ENCODE data around the gene MTHFD2L.

Gene MTHFD2L

DNA sequence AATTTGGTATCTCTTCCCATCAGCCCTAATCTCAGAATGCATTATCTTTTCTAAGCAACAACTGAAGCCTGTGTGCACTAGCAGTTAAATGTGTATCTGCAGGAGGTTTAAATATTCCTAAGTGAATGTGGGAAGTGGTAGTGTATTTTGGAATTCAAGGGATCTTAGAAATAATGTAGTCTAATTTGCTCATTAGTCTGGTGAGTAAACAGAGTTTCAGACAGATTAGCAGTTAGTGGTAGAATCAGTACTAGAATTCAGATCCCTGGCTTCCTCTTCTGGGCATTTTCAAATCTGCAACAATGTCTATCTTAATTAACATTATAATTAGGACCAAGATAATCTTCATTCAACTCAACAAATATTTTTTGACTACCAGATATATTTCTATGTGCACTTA lies 47.2 kb upstream of the MTHFD2L start:
- Histone ChIP-seq H4K20me1 (ENCODE audit: insufficient read depth) (no peaks in the 10 kb centered on the region), H3K27me3 (ENCODE audit: insufficient read depth, low read depth) (no peaks in the 10 kb centered on the region), H3K36me3 (ENCODE audit: insufficient read depth) (no peaks in the 10 kb centered on the region), H3K4me2 (no peak overlapping the region), H3K79me2 (ENCODE audit: insufficient read depth, low read depth) (no peaks in the 10 kb centered on the region), H3K9ac (no peak overlapping the region), H3K4me1 (ENCODE audit: low read depth, poor library complexity, severe bottlenecking) (no peaks in the 10 kb centered on the region), H2AFZ (ENCODE audit: low read depth) (no peak overlapping the region), H3K4me3 (IDR thresholded peaks at IDR 0.05; ENCODE audit: insufficient read depth, low read depth, low read length) (no peak overlapping the region), H3K27ac (no peak overlapping the region)
- TF ChIP-seq, protein P1, sequence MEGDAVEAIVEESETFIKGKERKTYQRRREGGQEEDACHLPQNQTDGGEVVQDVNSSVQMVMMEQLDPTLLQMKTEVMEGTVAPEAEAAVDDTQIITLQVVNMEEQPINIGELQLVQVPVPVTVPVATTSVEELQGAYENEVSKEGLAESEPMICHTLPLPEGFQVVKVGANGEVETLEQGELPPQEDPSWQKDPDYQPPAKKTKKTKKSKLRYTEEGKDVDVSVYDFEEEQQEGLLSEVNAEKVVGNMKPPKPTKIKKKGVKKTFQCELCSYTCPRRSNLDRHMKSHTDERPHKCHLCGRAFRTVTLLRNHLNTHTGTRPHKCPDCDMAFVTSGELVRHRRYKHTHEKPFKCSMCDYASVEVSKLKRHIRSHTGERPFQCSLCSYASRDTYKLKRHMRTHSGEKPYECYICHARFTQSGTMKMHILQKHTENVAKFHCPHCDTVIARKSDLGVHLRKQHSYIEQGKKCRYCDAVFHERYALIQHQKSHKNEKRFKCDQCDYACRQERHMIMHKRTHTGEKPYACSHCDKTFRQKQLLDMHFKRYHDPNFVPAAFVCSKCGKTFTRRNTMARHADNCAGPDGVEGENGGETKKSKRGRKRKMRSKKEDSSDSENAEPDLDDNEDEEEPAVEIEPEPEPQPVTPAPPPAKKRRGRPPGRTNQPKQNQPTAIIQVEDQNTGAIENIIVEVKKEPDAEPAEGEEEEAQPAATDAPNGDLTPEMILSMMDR (conservative IDR thresholded peaks at IDR 0.05; ENCODE audit: low read depth, low read length), result no peak

GRCh38 chr4:74111306-74111975 lies 46.5 kb upstream of the MTHFD2L start:
- Histone ChIP-seq H3K79me2 (ENCODE audit: insufficient read depth, low read depth) (no peaks in the 10 kb centered on the region), H3K36me3 (ENCODE audit: insufficient read depth) (no peaks in the 10 kb centered on the region), H3K27ac (no peak overlapping the region), H3K27me3 (ENCODE audit: insufficient read depth, low read depth) (no peaks in the 10 kb centered on the region), H4K20me1 (ENCODE audit: insufficient read depth) (no peaks in the 10 kb centered on the region), H3K4me1 (ENCODE audit: low read depth, poor library complexity, severe bottlenecking) (no peaks in the 10 kb centered on the region), H3K4me2 (no peak overlapping the region), H3K4me3 (IDR thresholded peaks at IDR 0.05; ENCODE audit: insufficient read depth, low read depth, low read length) (no peak overlapping the region), H2AFZ (ENCODE audit: low read depth) (no peak overlapping the region), H3K9ac (no peak overlapping the region)
- TF ChIP-seq, protein P1 (conservative IDR thresholded peaks at IDR 0.05; ENCODE audit: low read depth, low read length), result no peak

DNA sequence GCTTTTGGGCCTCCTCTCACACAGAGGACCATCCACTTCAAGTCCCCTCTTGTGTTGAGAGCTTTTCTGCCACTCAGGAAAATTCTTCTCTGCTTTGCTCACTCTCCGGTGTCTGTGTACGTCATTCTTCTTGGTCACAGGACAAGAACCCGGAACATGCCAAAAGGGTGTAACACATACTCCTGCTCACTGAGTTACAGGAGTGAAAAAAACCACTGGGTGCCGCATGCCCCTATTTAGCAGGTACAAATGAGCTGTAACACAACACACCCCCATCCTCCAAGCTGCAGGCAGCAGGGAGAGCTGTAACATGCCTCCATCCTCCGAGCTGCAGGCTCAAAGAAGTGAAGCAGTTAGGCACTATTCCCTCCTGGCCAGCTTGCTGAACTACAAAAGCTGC lies 45.9 kb upstream of the MTHFD2L start:
- no peak overlapping the region for H3K4me2 ChIP-seq
- H3K9ac ChIP-seq, result no peak overlapping the region
- no peaks in the 10 kb centered on the region for H3K36me3 ChIP-seq (ENCODE audit: insufficient read depth)
- TF ChIP-seq, protein P1 (conservative IDR thresholded peaks at IDR 0.05; ENCODE audit: low read depth, low read length), result no peak
- H3K79me2 ChIP-seq (ENCODE audit: insufficient read depth, low read depth), result no peaks in the 10 kb centered on the region
- no peaks in the 10 kb centered on the region for H4K20me1 ChIP-seq (ENCODE audit: insufficient read depth)
- H3K27ac ChIP-seq, result no peak overlapping the region
- no peak overlapping the region for H2AFZ ChIP-seq (ENCODE audit: low read depth)
- H3K4me3 ChIP-seq (IDR thresholded peaks at IDR 0.05; ENCODE audit: insufficient read depth, low read depth, low read length), result no peak overlapping the region
- no peaks in the 10 kb centered on the region for H3K4me1 ChIP-seq (ENCODE audit: low read depth, poor library complexity, severe bottlenecking)
- H3K27me3 ChIP-seq (ENCODE audit: insufficient read depth, low read depth), result no peaks in the 10 kb centered on the region

DNA sequence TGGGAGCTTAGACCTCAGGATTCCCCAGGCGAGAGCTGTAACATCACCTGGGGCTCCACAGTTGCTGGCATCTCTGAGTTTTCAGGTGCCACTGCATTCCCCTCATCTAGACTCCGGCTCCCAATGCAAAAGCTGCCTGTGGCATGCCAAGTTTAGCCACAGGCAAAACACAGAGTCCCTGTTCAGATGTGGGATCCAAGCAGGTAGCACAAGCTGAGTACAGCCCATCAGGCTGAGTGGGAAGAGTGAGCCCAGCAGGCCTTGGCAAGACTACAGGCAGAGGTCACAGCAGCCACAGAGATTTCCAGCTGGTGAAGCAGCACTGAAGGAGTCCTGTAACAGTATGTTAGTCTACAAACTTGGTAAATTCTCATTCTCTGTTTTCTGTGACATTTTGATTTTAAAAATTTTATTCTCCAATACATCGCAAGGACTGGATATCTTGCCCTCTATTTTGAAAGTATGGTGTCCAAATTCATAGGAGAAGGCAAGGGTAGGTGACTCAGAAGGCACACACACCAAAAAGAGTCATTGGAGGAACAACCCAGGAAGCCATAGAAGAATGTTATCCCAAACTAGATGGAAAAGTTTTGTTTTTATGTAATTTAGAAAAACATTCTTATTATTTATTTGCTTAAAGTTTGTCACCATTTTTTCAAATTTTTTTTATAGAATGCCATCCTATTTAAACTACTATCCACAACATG lies 45.4 kb upstream of the MTHFD2L start:
- Histone ChIP-seq H3K27me3 (ENCODE audit: insufficient read depth, low read depth) (no peaks in the 10 kb centered on the region), H3K27ac (no peak overlapping the region), H3K9ac (no peak overlapping the region), H3K4me1 (ENCODE audit: low read depth, poor library complexity, severe bottlenecking) (no peaks in the 10 kb centered on the region), H4K20me1 (ENCODE audit: insufficient read depth) (no peaks in the 10 kb centered on the region), H3K79me2 (ENCODE audit: insufficient read depth, low read depth) (no peaks in the 10 kb centered on the region), H2AFZ (ENCODE audit: low read depth) (no peak overlapping the region), H3K4me2 (no peak overlapping the region), H3K36me3 (ENCODE audit: insufficient read depth) (no peaks in the 10 kb centered on the region), H3K4me3 (IDR thresholded peaks at IDR 0.05; ENCODE audit: insufficient read depth, low read depth, low read length) (no peak overlapping the region)
- TF ChIP-seq, protein P1 (conservative IDR thresholded peaks at IDR 0.05; ENCODE audit: low read depth, low read length), result no peak
